ENCODE data around the gene FBXW2.

FBXW2 gene

DNA sequence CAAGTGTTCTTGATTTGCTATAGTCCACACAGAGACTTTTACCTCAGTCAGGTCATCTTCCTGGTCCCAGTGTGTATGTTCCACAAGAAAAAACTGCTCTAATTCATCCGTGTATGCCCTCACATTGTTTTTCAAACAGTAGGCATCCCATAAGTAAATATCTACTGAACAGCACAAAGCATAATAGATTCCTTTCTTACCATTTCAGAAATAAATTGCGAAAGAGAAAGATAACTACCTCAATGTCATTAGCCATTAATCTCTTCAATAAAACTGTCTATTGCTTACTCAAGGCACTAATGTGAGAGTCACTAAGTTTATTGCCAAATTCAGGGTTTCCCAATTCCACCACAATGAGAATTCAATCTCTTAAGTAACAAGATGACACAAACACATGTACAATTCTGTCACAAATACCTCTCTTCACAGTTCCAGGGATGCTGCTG is 9.6 kb downstream of the FBXW2 start:
- in situ Hi-C loops (cut with HindIII; ENCODE audit: low pct_ligation_motif_present, low pct_unique_long_range_greater_than_20kb, low sequenced_read_pairs), result no loop called here
- DNase-seq, result no peak

- DNase-seq, result no peak
- in situ Hi-C loops (cut with HindIII; ENCODE audit: low pct_ligation_motif_present, low pct_unique_long_range_greater_than_20kb, low sequenced_read_pairs), result no loop called here
These were observed 12.0 kb downstream of the FBXW2 start for GRCh38 chr9:120781236-120781635.

DNA sequence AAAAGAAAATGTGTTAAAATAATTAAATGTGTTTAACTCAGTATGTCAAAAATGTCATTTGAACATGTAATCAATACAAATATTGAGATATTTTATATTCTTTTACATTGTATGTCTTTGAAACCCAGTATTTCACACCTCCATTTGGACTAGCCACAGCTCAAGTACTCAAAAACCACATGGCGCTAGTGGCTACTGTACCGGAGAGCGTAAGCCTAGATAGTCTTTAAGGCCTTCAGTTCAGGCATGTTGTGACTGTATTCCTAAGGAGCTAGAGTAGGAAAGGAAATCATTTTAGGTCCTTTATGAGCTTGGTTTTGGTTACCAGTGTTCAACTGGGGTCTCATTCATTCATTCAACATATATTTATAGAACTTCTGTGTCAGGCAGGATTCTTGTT is 12.8 kb downstream of the FBXW2 start:
- in situ Hi-C loops (cut with HindIII; ENCODE audit: low pct_ligation_motif_present, low pct_unique_long_range_greater_than_20kb, low sequenced_read_pairs), result no loop called here
- DNase-seq, result no peak

DNA sequence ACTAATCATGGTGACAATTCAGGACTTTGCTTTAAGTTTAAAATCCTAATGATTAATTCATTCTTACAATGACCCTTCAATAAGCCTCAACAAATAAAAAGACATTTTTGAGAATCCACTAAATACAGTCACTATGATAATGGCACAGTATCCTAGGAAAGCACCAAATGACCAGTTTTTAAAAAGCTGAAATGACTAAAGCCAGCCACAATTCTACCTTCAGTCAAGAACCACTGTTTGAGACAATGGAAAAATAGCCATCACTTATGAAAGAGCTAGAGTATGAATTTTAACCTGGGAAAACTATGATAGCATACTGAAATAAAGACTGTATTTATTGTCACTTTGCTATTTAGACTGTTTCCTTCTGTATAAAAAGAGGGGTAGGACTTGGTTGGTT is 14.0 kb downstream of the FBXW2 start:
- in situ Hi-C loops (cut with HindIII; ENCODE audit: low pct_ligation_motif_present, low pct_unique_long_range_greater_than_20kb, low sequenced_read_pairs), result no loop called here
- DNase-seq, result no peak

DNA sequence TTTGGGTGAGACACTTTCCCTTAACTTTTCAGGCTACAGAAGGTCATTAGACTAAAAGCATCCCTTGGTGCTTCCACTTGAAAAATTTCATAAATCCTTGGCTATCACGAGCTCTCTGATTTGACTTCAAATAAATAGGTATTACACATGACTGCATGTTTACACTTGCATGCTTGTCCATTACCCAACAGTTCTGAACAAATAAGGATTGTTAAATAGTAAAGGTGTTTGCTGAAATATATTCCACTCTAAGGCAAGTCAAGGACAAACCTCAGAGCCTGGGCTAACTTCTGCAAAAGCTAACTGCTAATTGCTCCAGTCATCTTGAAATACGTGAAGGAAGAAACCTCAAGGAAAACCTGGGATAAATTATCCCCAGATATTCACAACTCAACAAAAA is 14.5 kb downstream of the FBXW2 start:
- in situ Hi-C loops (cut with HindIII; ENCODE audit: low pct_ligation_motif_present, low pct_unique_long_range_greater_than_20kb, low sequenced_read_pairs), result no loop called here

DNA sequence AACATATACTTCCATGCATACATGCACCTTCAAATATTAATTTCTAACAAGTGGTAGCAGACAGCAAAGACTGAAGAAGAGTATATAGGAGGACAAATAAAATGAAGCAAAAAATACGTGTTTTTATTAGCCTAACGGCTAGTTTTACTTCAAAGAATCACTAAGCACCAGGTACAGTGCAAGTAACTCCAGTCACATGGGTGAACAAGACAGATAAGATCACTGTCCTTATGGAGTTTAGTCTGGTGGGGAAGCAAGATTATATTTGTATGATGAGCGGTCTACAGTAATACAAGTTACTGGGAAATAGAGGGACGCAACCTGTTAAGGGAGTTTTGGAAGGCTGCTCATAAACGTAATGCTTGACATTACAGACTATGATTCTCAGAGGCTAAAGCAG is 16.0 kb downstream of the FBXW2 start:
- DNase-seq, result no peak
- in situ Hi-C loops (cut with HindIII; ENCODE audit: low pct_ligation_motif_present, low pct_unique_long_range_greater_than_20kb, low sequenced_read_pairs), result no loop called here

More for the DNA sequence above, 14.5 kb downstream of the FBXW2 start:
- no peak for DNase-seq

DNA sequence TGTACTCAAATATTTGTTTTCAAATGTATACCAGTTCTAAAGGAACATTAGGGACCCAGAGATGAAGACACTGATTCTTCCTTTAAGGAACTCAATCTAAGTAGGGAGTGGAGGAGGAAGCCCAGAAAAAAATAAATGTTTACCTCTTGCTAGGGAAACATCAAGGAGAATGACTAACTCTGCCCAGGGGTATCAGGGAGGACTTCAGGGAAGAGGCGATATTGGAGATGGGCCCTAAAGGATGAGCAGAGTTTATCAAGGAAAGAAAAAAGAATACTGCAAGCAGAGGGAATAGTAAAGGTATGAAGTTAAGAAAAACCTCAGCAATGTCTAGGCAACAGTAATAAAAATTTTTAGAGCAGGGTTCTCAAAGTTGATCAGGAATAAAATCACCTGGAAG is 16.4 kb downstream of the FBXW2 start:
- DNase-seq, result no peak
- in situ Hi-C loops (cut with HindIII; ENCODE audit: low pct_ligation_motif_present, low pct_unique_long_range_greater_than_20kb, low sequenced_read_pairs), result no loop called here

GRCh38 chr9:120775859-120776258 is 17.4 kb downstream of the FBXW2 start:
- in situ Hi-C loops (cut with HindIII; ENCODE audit: low pct_ligation_motif_present, low pct_unique_long_range_greater_than_20kb, low sequenced_read_pairs), result no loop called here
- DNase-seq, result no peak

GRCh38 chr9:120774719-120775118 is 18.5 kb downstream of the FBXW2 start:
- DNase-seq, result peak; percentile 11

GRCh38 chr9:120773256-120773655 is 20.0 kb downstream of the FBXW2 start:
- DNase-seq, result no peak
- in situ Hi-C loops (cut with HindIII; ENCODE audit: low pct_ligation_motif_present, low pct_unique_long_range_greater_than_20kb, low sequenced_read_pairs), result no loop called here

More at GRCh38 chr9:120774719-120775118, 18.5 kb downstream of the FBXW2 start:
- in situ Hi-C loops (cut with HindIII; ENCODE audit: low pct_ligation_motif_present, low pct_unique_long_range_greater_than_20kb, low sequenced_read_pairs), result no loop called here

- no peak for DNase-seq
- in situ Hi-C loops (cut with HindIII; ENCODE audit: low pct_ligation_motif_present, low pct_unique_long_range_greater_than_20kb, low sequenced_read_pairs), result no loop called here
These were observed 22.3 kb downstream of the FBXW2 start for GRCh38 chr9:120770931-120771330.

DNA sequence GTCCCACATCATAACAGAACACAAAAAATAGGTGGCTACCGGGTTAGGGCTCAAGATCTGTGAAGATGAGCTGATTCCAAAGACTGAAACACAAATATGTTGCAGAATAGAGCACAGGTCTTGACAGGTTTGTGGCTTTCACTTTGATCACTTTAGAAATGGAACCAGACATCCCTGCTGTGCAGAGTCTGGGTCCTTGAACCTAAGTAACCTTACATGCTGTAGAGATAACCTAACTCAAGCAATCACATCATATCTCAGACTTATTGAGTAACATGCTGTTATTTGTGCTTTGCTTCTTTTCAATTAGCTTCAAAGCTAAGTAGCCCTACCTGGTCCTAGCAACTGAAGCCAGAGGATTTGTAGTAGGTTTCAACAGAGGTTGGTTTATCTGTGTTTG is 24.3 kb downstream of the FBXW2 start:
- in situ Hi-C loops (cut with HindIII; ENCODE audit: low pct_ligation_motif_present, low pct_unique_long_range_greater_than_20kb, low sequenced_read_pairs), result no loop called here
- no peak for DNase-seq

GRCh38 chr9:120768247-120768646 is 25.0 kb downstream of the FBXW2 start:
- no peak for DNase-seq
- in situ Hi-C loops (cut with HindIII; ENCODE audit: low pct_ligation_motif_present, low pct_unique_long_range_greater_than_20kb, low sequenced_read_pairs), result no loop called here

DNA sequence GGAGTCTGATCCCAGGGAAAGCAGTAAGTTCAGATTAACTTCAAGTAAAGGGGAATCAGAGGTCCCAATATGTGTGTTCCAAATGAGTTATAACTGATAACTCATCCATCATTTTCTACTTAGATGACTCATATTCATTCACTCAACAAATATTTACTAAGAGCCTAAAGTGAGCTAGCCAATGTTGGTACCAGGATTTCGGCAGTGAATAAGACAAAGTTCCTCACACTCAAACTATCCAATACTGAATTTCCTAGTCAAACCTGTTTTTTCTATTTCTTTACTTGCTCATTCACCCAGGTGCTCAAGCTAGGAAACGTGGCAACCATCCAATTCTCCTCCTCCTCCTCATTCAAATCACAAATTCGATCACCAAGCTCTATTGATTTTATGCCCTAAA is 25.8 kb downstream of the FBXW2 start:
- DNase-seq, result no peak
- in situ Hi-C loops (cut with HindIII; ENCODE audit: low pct_ligation_motif_present, low pct_unique_long_range_greater_than_20kb, low sequenced_read_pairs), result no loop called here

GRCh38 chr9:120765910-120766425 is 27.2 kb downstream of the FBXW2 start:
- DNase-seq, result no peak
- in situ Hi-C loops (cut with HindIII; ENCODE audit: low pct_ligation_motif_present, low pct_unique_long_range_greater_than_20kb, low sequenced_read_pairs), result no loop called here

- DNase-seq, result no peak
- in situ Hi-C loops (cut with HindIII; ENCODE audit: low pct_ligation_motif_present, low pct_unique_long_range_greater_than_20kb, low sequenced_read_pairs), result no loop called here
These were observed 28.7 kb downstream of the FBXW2 start for GRCh38 chr9:120764476-120764875.

GRCh38 chr9:120761006-120761405 is 32.2 kb downstream of the FBXW2 start:
- in situ Hi-C loops (cut with HindIII; ENCODE audit: low pct_ligation_motif_present, low pct_unique_long_range_greater_than_20kb, low sequenced_read_pairs), result no loop called here
- no peak for DNase-seq

DNA sequence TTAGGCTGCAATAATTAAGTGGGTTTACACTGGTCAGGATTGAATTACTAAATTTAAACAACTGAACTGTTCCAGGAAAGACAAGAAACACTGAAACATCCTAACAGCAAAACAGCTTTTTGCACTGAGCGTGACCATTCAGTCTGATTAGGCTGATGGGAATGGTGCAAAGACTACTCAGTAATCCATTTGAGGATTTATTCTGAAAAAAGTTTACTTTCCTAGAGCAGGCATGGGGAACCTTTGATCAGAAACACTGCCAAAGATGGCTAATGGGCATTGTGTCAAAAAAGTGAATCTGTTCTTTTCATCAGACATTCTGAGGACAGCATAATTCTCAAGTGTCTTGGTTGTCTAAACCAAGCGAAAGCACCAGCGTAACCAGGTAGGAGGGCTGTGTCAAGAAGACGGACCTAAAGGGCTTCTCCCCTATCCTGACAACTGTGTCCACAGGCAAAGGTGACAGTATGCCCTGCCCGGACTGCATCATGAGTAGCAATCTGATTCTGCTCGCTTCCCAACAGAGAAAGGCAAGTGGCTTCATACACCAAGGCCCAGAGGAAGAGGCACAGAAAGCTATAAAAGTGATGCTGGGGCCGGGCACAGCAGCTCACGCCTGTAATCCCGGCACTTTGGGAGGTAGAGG is 33.3 kb downstream of the FBXW2 start:
- in situ Hi-C loops (cut with HindIII; ENCODE audit: low pct_ligation_motif_present, low pct_unique_long_range_greater_than_20kb, low sequenced_read_pairs), result no loop called here

DNA sequence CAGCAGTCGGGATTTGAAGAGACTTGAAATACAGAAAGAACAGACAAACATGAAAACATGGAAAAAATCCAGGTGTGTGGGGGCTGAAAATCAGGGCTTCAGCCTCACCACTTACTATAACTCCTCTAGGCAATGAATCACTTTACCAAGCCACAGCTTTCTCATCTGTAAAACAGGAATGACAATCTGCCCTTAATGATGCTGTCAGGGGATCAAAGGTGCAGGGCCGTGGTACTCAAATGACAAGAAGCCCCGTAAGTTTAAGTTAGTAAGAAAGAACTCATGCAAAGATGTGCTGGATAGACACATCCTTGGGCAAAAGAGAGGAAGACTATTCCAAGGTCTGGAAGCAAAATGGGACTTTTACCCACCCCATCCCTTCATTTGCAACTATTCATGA is 34.7 kb downstream of the FBXW2 start:
- in situ Hi-C loops (cut with HindIII; ENCODE audit: low pct_ligation_motif_present, low pct_unique_long_range_greater_than_20kb, low sequenced_read_pairs), result no loop called here
- DNase-seq, result no peak

More for the DNA sequence above, 33.3 kb downstream of the FBXW2 start:
- DNase-seq, result no peak

GRCh38 chr9:120757026-120757913 is 35.9 kb downstream of the FBXW2 start:
- DNase-seq, result no peak

More at GRCh38 chr9:120757026-120757913, 35.9 kb downstream of the FBXW2 start:
- in situ Hi-C loops (cut with HindIII; ENCODE audit: low pct_ligation_motif_present, low pct_unique_long_range_greater_than_20kb, low sequenced_read_pairs), result no loop called here
